ENCODE results near the gene DICER1.
"Not testable (repeated sequence)": the region's sequence is repeated elsewhere in the genome, so short reads cannot be mapped to it uniquely, and the experiment has no call there.

DICER1 gene

GRCh38 chr14:95157327-95158189 lies at the start of gene DICER1:
Gene DICER1 (minus strand): TSS chr14:95157529. CDS start chr14:95133458, 24,071 bp downstream.
- in situ Hi-C loops (cut with MboI; ENCODE audit: low sequenced_read_pairs): no loop called here

GRCh38 chr14:95206534-95206933 lies 49.2 kb upstream of the DICER1 start:
- in situ Hi-C loops (cut with MboI; ENCODE audit: low sequenced_read_pairs): no loop called here

- in situ Hi-C loops (cut with MboI; ENCODE audit: low sequenced_read_pairs): no loop called here
These were observed 47.4 kb upstream of the DICER1 start for GRCh38 chr14:95204705-95205104.

- in situ Hi-C loops (cut with MboI; ENCODE audit: low sequenced_read_pairs): not testable (repeated sequence)
These were observed 44.4 kb upstream of the DICER1 start for GRCh38 chr14:95201745-95202144.

GRCh38 chr14:95200404-95200803 lies 43.1 kb upstream of the DICER1 start:
- in situ Hi-C loops (cut with MboI; ENCODE audit: low sequenced_read_pairs): no loop called here

- in situ Hi-C loops (cut with MboI; ENCODE audit: low sequenced_read_pairs): loop anchor here (25.0 kb wide), 1 partner anchor 512 kb away; no protein-coding TSS in a partner anchor
These were observed 42.1 kb upstream of the DICER1 start for GRCh38 chr14:95199298-95199983.

GRCh38 chr14:95198320-95198719 lies 41.0 kb upstream of the DICER1 start:
- in situ Hi-C loops (cut with MboI; ENCODE audit: low sequenced_read_pairs): loop anchor here (25.0 kb wide), 1 partner anchor 511 kb away; no protein-coding TSS in a partner anchor

- in situ Hi-C loops (cut with MboI; ENCODE audit: low sequenced_read_pairs): loop anchor here (25.0 kb wide), 1 partner anchor 510 kb away; no protein-coding TSS in a partner anchor
These were observed 40.2 kb upstream of the DICER1 start for GRCh38 chr14:95197551-95197950.

GRCh38 chr14:95196826-95197545 lies 39.7 kb upstream of the DICER1 start:
- in situ Hi-C loops (cut with MboI; ENCODE audit: low sequenced_read_pairs): loop anchor here (25.0 kb wide), 1 partner anchor 510 kb away; no protein-coding TSS in a partner anchor

GRCh38 chr14:95196268-95196667 lies 38.9 kb upstream of the DICER1 start:
- in situ Hi-C loops (cut with MboI; ENCODE audit: low sequenced_read_pairs): loop anchor here (25.0 kb wide), 1 partner anchor 509 kb away; no protein-coding TSS in a partner anchor

- in situ Hi-C loops (cut with MboI; ENCODE audit: low sequenced_read_pairs): loop anchor here (25.0 kb wide), 1 partner anchor 508 kb away; no protein-coding TSS in a partner anchor
These were observed 37.7 kb upstream of the DICER1 start for GRCh38 chr14:95195031-95195430.

GRCh38 chr14:95193081-95193480 lies 35.8 kb upstream of the DICER1 start:
- in situ Hi-C loops (cut with MboI; ENCODE audit: low sequenced_read_pairs): loop anchor here (25.0 kb wide), 1 partner anchor 506 kb away; no protein-coding TSS in a partner anchor

- in situ Hi-C loops (cut with MboI; ENCODE audit: low sequenced_read_pairs): loop anchor here (25.0 kb wide), 1 partner anchor 505 kb away; no protein-coding TSS in a partner anchor
These were observed 35.0 kb upstream of the DICER1 start for GRCh38 chr14:95192311-95192710.

GRCh38 chr14:95191445-95192199 lies 34.3 kb upstream of the DICER1 start:
- in situ Hi-C loops (cut with MboI; ENCODE audit: low sequenced_read_pairs): loop anchor here (25.0 kb wide), 1 partner anchor 504 kb away; no protein-coding TSS in a partner anchor

- in situ Hi-C loops (cut with MboI; ENCODE audit: low sequenced_read_pairs): loop anchor here (25.0 kb wide), 1 partner anchor 504 kb away; no protein-coding TSS in a partner anchor
These were observed 33.5 kb upstream of the DICER1 start for GRCh38 chr14:95190857-95191256.

- in situ Hi-C loops (cut with MboI; ENCODE audit: low sequenced_read_pairs): loop anchor here (25.0 kb wide), 1 partner anchor 503 kb away; no protein-coding TSS in a partner anchor
These were observed 33.1 kb upstream of the DICER1 start for GRCh38 chr14:95190346-95190840.

GRCh38 chr14:95189367-95190132 lies 32.2 kb upstream of the DICER1 start:
- in situ Hi-C loops (cut with MboI; ENCODE audit: low sequenced_read_pairs): loop anchor here (25.0 kb wide), 1 partner anchor 502 kb away; no protein-coding TSS in a partner anchor

- in situ Hi-C loops (cut with MboI; ENCODE audit: low sequenced_read_pairs): loop anchor here (25.0 kb wide), 1 partner anchor 501 kb away; no protein-coding TSS in a partner anchor
These were observed 31.1 kb upstream of the DICER1 start for GRCh38 chr14:95188380-95188779.

Data from HL-60/S4 treated with retinoic acid at 250 ng/mL for 4 days and 3 days (cell line).